GM21367 (cell line): ENCODE results near the gene SUN1.
A peak's percentile ranks its signal among the peaks of the same experiment; 100 is the strongest.
"Not testable (repeated sequence)": the region's sequence is repeated elsewhere in the genome, so short reads cannot be mapped to it uniquely, and the experiment has no call there.

Source experiments
- ATAC-seq: cut with Tn5 transposase; IDR thresholded peaks from one replicate; pipeline ENCODE4 v1.9.1; 2021; ENCODE audit not compliant: unreplicated experiment

Gene SUN1

GRCh38 chr7:916291-916941 is 84.1 kb downstream of the SUN1 start:
- ATAC-seq: no peak

- ATAC-seq: no peak
Measured at GRCh38 chr7:917255-918117, 85.2 kb downstream of the SUN1 start.

- no peak for ATAC-seq
Measured at GRCh38 chr7:918118-918425, 85.8 kb downstream of the SUN1 start.

GRCh38 chr7:918441-919113 is 86.3 kb downstream of the SUN1 start:
- ATAC-seq: no peak

- ATAC-seq: no peak
Measured at GRCh38 chr7:919114-919442, 86.8 kb downstream of the SUN1 start.

- ATAC-seq: no peak
Measured at GRCh38 chr7:919924-920341, 87.7 kb downstream of the SUN1 start.

DNA sequence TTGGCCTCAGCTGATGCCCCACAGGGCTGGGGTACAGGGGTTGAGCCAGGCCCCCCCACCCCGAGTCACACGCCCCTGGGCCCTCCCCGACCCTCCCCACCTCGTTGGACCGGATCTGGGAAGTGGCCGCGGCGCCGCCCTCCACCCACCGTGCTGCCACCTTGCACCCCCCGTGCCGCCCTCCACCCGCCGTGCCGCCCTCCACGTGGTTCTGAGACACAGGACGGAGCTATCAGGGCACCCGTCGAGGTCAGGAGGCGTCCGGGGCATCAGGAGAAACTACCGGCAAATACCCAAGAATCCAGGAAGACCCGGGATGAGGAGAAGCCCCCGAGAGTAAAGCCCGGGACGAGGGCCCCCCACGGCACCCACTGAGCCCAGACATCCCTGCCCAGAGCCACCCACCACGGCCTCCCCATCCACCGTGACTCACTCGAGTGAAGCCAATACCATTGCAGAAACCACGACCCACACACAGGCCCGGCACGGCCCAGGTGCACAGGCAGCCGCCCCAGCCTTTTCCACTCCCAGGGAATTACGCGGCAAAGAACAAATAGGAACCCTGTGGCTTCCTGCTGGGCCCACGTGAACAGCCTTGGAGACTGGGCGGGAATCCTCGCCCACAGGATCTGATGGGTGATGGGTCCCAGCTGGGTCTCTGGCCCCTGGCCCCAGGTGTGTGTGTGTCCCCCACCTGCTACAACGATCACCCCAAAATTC is 88.2 kb downstream of the SUN1 start:
- ATAC-seq: no peak

GRCh38 chr7:921071-921461 is 88.8 kb downstream of the SUN1 start:
- ATAC-seq: no peak

GRCh38 chr7:921581-922333 is 89.5 kb downstream of the SUN1 start:
- no peak for ATAC-seq

DNA sequence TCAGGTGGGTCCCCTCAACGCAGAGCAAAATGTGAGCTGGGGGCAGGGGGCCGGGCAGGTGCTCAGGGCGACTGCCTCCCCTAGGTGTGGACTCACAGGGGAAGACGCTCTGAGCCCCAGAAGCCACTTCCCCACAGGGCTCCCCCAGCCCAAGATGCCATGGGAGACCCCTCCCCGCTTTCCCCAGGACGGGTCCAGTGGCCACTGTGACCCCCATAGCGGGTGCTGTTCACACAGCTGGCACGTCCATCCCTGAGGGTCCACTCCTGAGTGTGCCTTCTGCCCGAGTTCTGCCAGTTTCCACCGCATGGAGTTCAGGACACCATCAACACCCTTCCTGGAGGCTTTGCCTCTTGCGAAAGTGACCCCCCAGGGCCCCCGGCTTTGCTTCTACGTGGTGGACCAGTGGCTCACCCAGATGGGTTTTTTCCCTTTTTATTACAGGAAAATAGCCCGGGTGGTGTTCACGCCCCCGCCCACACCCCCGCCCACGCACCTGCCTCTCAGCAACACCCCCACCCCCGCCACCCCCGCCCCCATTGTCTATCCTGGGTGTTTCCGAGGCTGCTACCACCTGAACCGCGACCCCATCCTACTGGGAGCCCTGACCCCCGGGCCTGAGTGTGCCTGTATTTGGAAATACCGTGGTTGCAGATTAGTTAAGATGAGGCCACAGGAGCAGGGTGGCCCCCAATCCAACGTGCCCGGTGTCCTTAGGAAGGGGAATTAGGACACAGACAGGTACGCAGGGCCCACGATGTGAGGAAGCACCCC is 90.2 kb downstream of the SUN1 start:
- no peak for ATAC-seq

GRCh38 chr7:923108-924041 is 91.1 kb downstream of the SUN1 start:
- ATAC-seq: peak; percentile 66

- ATAC-seq: not testable (repeated sequence)
Measured at GRCh38 chr7:924042-924441, 91.8 kb downstream of the SUN1 start.
